ENCODE measurements around the gene RBM19.

RBM19 gene

GRCh38 chr12:113939867-113940266, 26.3 kb downstream of the RBM19 start:
- CTCF ChIA-PET, result interaction anchor here (0.6 kb wide), 1 partner anchor 736 kb away, joined by 8 read pairs; no protein-coding TSS in a partner anchor
- no peak for DNase-seq (ENCODE audit: low spot score)
- TF ChIP-seq CTCF (conservative IDR thresholded peaks at IDR 0.05; ENCODE audit: low read depth), result no peak
- POLR2A ChIA-PET (ENCODE audit: low non-redundant PET), result no interaction called here
- H3K27ac ChIP-seq, result no peak overlapping the region

GRCh38 chr12:113938471-113938870, 27.7 kb downstream of the RBM19 start:
- DNase-seq (ENCODE audit: low spot score), result no peak
- H3K27ac ChIP-seq, result no peak overlapping the region
- ChIA-PET CTCF (interaction anchor here (1.0 kb wide), 1 partner anchor 26 kb away, joined by 3 read pairs; no protein-coding TSS in a partner anchor), POLR2A (ENCODE audit: low non-redundant PET) (no interaction called here)
- no peak for TF ChIP-seq CTCF (conservative IDR thresholded peaks at IDR 0.05; ENCODE audit: low read depth)

GRCh38 chr12:113936460-113936859, 29.7 kb downstream of the RBM19 start:
- ChIA-PET POLR2A (ENCODE audit: low non-redundant PET) (no interaction called here), CTCF (no interaction called here)
- DNase-seq (ENCODE audit: low spot score), result no peak
- no peak overlapping the region for H3K27ac ChIP-seq
- TF ChIP-seq CTCF (conservative IDR thresholded peaks at IDR 0.05; ENCODE audit: low read depth), result no peak

GRCh38 chr12:113935459-113935858, 30.7 kb downstream of the RBM19 start:
- DNase-seq (ENCODE audit: low spot score), result no peak
- ChIA-PET CTCF (no interaction called here), POLR2A (ENCODE audit: low non-redundant PET) (interaction anchor here (0.6 kb wide), 1 partner anchor 607 kb away, joined by 5 read pairs; no protein-coding TSS in a partner anchor)
- no peak for TF ChIP-seq CTCF (conservative IDR thresholded peaks at IDR 0.05; ENCODE audit: low read depth)
- no peak overlapping the region for H3K27ac ChIP-seq

- TF ChIP-seq CTCF (conservative IDR thresholded peaks at IDR 0.05; ENCODE audit: low read depth), result no peak
- CTCF ChIA-PET, result no interaction called here
- H3K27ac ChIP-seq, result no peak overlapping the region
- no peak for DNase-seq (ENCODE audit: low spot score)
- POLR2A ChIA-PET (ENCODE audit: low non-redundant PET), result interaction anchor here (0.6 kb wide), 1 partner anchor 606 kb away, joined by 5 read pairs; no protein-coding TSS in a partner anchor
Measured at GRCh38 chr12:113934946-113935345, 31.2 kb downstream of the RBM19 start.

GRCh38 chr12:113934060-113934814, 31.9 kb downstream of the RBM19 start:
- TF ChIP-seq CTCF (conservative IDR thresholded peaks at IDR 0.05; ENCODE audit: low read depth), result no peak
- POLR2A ChIA-PET (ENCODE audit: low non-redundant PET), result no interaction called here
- no peak overlapping the region for H3K27ac ChIP-seq
- DNase-seq (ENCODE audit: low spot score), result no peak
- CTCF ChIA-PET, result no interaction called here
